Stimulated activated CD4-positive, alpha-beta T cell treated with anti-CD3 and anti-CD28 coated beads, Interleukin-15, amount 100 ng/mL, for 24 hours (primary cell): ENCODE results near the gene IRF1.
A peak's percentile ranks its signal among the peaks of the same experiment; 100 is the strongest.

Source experiments
- DNase-seq: peaks from one replicate; pipeline ENCODE4 v3.0.0-alpha.2; 2020

The IRF1 gene

DNA sequence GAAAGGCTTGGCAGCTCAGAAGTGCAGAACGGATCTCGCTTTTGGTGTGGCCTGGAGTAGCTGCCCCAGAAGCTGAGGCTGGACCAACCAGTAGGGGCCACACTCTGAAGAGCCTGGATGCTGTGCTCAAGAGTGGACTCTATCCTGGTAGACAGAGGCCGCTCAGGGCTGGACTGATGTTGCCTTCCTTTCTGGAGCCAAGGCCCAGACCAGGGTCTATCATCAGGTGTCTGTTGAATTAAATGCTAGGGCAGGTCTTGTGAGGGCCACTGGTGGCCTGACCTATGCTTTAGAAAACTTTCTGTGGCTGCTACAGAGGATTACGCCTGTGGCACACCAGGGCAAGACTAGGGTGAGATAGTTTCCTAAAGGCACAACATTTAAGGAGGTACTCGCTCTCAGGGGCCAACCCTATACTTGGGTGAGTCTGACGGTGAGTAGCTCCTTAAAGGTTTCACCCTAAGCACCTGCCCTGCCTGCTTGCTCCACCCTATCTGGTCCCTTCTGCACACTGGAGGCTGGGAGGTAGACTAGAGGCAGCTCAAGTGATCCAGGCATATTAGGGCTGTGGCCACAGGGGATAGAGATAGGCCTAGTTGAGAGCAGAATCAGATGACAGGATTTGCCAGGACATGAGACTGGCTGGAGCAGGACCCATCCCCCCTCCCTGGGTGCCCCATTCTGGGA lies 9.8 kb upstream of the IRF1 start:
- DNase-seq: no peak

DNA sequence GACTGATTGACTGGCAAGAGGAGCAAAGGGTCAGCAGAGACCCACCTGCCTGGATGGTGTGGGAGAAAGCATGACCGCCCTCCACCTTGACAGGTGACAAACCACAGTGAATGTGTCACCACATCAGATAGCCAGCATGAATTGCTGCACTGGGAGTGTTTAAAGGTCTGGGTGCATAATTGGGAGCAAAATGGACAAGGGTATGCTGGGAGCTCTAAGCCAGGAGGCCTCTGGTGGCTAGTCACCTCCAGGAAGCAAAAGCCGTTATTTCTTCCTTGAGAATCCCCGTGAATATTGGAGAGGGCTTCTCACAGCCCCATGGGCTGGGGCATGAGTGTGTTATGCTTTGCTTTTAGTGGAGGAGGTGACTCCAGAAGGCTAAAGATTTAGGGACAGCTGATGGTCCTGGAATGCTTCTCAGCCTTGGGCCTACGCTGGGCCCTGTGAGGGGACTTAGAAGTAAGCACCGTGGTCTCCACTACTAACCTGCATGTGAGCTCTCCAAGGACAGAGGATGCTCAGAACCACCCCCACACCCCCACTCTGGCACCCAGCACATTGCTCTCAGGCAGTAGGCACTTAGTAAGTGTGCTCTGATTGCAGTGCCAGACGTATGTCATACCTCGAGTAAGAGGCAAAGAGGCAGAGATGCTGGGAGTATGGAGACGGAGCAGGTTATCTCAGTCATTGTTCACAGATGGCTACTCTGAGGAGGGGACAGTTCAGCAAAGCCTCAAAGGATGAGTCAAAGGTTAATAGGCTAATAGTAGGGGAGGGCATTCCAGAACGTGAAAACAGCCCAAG lies 9.1 kb upstream of the IRF1 start:
- DNase-seq: no peak

DNA sequence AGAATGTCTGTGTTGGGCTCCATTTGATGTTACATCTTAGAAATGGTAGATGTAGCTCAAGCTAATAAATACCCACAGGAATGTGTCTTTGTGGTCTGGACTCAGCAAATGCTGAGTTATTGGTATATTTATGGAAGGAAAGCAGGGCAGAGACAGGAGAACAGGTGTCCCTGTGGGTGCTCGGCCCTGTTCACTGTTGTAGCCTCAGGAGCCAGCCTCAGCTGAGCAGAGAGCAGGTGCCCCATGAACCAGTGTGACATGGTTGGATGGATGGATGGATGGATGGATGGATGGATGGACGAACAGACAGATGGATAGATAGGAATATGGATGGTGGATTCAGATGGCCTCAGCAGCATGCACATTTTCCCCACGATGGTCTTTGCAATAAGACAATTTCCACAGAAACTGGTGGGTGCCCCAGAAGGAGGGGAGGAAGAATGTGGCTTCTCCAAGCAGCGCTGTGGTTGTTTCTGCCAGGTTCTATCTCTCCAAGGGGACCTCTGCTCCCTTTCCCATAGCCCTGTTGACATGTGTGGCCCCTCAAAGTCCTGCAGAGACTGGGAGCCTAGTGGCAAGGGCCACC lies 8.2 kb upstream of the IRF1 start:
- DNase-seq: peak; percentile 1

DNA sequence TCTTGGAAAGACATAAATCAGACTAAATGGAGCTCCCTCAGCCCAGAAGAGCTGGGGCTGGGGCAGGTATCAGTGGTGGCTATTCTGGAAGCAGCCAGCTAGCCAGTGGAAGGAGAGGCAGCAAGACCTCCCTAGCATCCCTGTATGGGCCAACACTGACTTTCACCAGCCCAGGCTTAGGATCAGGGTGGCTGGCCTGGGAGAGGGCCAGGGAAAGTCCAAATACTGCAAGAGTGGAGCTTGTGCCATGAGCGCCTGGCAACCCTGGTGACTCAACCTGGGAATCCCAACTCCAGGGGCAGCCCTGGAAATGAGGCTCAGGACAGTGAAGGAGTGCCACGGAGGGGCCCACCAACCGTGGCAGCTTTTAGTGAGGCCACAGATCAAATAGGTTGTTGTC lies 7.6 kb upstream of the IRF1 start:
- DNase-seq: peak; percentile 10

GRCh38 chr5:132497488-132497997 lies 7.0 kb upstream of the IRF1 start:
- DNase-seq: peak; percentile 4

GRCh38 chr5:132496631-132497487 lies 6.3 kb upstream of the IRF1 start:
- DNase-seq: peak; percentile 81

GRCh38 chr5:132496191-132496630 lies 5.6 kb upstream of the IRF1 start:
- peak; percentile 92 for DNase-seq

- DNase-seq: peak; percentile 86
These were observed 5.2 kb upstream of the IRF1 start for GRCh38 chr5:132495667-132496190.

DNA sequence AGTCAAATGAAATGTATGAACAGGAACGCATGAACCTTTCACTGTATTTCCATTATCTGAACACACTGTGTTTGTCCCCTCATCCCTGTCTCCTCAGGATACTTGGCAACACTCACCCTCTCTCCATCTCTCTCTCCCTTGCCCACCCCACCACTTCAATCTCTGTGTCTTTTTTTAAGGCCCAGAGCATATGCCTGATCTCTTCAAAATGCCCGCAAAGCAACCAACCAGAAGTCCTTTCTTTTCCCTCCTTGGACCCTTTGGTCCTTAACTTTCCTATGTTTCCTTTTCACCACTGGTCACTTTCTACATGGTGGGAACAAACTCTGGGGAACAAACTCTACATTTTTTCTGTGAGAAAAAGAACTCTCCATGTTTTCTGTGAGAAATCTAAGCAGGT lies 3.2 kb upstream of the IRF1 start:
- no peak for DNase-seq

DNA sequence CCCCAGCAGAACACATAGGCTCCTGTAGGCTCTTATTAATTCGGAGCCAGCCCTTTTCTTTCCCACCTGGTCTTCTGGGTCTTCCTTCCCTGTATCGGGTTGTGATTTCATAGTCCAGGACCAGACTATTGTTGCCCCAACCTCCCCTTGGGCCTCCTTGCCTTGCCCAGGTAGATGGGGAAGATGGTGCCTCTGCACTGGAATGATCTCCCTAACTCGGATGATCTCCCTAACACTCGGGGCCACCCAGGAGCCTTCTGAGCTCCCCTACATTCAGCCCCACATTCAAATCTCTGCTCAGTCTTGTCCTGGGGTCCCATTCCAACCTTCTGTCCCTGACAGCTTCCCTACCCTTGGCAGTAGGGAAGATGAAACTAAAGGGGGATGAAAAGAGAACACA lies 2.7 kb upstream of the IRF1 start:
- DNase-seq: peak; percentile 2

DNA sequence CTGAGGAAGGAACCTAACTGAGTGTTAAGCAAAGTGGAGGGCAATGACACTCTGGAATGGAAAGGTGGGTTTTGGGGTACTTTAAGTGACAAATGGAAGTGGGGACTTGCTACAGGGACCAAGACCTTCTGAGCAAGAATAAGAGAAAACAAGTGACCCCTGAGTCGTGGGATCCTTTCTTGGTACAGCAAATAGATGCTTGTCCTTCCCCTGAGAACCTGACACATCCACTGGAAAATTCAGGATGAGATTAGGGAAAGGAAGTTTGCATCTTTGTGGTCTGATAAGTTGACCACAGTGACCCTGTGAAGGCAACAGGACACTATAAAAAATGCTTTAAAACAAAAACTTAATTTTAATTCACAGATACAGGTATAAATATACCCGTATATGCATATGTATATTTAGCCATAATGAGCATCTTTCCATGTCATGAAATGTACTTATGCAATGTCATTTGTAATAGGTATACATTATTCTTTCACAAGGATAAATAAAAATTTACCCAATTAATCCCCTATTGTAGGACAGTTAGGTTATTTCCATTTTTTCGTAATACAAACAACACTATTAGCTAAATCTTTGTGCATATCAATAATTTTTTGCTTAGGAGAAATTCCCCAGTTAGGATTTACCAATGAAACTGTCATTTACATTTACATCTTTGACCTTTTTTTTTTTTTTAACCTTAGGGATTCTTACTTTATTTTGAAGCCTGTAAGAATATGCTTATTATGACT lies 2.0 kb upstream of the IRF1 start:
- peak; percentile 1 for DNase-seq

- DNase-seq: peak; percentile 38
These were observed 1.1 kb upstream of the IRF1 start for GRCh38 chr5:132491368-132492364.

- peak; percentile 69 for DNase-seq
These were observed 596 bp downstream of the IRF1 start for GRCh38 chr5:132489871-132490483.

GRCh38 chr5:132489051-132489770 lies 1.4 kb downstream of the IRF1 start:
- DNase-seq: peak; percentile 30

DNA sequence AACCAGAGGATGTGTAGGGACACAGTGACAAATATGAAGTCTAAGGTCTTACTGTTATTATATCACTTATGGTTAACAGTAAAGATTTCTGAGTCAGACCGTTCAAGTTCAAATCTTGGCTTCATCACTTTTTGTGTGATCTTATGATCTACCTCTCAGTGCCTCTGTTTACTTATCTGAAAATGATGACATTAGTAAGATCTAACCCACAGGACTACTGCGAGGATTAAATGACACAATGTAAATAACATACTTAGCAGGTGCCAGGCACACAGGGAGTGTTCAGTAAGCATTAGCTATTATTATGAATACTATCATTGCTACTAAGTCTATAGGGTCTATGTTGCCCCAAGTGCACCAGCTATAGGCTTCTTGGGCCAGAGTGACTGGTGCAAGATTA lies 2.0 kb downstream of the IRF1 start:
- DNase-seq: no peak

GRCh38 chr5:132487841-132488555 lies 2.6 kb downstream of the IRF1 start:
- peak; percentile 16 for DNase-seq

DNA sequence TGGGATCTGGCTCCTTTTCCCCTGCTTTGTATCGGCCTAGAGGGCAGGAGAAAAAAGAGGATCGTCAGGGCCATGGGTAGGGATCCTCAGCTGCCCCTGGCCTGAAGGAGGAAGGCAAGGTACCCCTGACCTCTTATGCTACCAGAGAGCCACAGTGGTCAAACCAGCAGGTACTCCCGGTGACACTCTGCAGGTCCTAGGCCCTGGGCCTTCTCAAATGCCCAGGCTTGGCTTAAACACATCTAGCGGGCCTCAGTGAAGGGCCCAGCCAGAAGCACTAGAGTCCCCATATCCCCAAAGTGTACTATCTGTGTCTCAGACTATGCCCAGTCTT lies 3.5 kb downstream of the IRF1 start:
- no peak for DNase-seq

DNA sequence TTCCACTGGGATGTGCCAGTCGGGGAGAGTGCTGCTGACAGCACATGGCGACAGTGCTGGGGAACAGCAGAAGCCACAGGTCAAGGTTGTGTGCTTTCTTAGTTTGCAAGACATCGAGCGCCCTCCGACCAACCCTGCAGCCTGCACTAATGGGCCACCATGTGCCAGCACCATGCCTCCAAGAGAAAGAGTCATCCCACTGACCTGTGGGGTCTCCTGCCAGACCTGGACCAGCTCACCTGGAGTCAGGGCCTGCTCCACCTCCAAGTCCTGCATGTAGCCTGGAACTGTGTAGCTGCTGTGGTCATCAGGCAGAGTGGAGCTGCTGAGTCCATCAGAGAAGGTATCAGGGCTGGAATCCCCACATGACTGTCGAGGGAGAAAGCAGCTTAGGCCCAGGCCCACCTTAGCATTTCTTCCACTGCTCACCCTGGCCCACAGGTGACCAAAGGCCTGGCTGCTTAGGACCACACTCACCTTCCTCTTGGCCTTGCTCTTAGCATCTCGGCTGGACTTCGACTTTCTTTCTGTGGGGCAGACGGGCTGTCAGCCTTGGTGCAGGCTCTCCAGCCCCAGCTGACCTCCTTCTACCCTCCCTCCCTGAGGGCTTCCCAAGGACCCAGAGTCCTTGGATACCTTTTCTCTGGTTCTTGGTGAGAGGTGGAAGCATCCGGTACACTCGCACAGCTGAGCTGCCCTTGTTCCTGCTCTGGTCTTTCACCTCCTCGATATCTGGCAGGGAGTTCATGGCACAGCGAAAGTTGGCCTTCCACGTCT lies 4.1 kb downstream of the IRF1 start:
- DNase-seq: peak; percentile 6
